Hematopoietic multipotent progenitor cell treated with erythropoietin and hydrocortisone succinate and interleukin-3 and kit ligand, for 8 days (in vitro differentiated cells): ENCODE data around the gene ZFPM1.

ENCODE experiments used
- DNase-seq: peaks from one replicate; pipeline ENCODE4 v3.0.0-alpha.2; 2015

The ZFPM1 gene

DNA sequence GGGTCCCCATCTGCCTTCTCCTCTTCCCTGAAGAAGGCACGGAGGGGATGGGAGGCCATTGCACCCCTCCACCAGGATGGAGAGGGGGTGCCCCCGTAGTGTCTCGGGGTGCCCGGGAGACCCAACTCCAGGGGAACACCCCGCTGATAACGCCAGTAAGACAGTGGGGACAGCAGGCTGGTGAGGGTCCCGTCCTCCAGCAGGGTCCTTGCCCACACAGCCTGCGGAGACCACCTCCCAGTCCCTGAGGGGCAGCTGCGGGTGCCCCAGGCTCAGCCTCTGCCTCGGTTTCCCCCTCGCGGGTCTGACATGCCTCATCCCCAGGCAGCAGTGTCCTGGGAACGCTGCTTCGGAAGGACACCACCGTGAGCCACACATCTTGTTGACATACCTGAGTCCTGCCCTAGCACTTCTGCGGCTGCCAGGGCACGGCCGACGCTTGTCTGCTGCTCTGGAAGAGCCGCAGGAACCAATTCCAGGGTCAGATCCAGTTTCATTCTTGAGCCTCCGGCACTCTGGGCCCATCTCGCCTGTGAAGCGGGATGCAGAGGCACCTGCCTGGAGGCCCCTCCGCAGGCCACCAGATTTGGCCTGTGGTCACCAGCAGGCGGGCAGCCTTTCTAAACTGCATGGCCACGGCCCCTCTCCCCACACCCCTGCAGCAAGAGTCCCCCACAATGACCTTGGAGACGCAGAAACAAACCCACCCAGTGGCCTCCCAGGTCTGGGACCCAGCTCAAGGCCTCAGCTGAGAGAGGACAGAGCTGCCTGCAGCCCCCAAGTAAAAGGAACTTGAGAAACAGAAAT lies 77.2 kb downstream of the ZFPM1 start:
- DNase-seq: no peak

DNA sequence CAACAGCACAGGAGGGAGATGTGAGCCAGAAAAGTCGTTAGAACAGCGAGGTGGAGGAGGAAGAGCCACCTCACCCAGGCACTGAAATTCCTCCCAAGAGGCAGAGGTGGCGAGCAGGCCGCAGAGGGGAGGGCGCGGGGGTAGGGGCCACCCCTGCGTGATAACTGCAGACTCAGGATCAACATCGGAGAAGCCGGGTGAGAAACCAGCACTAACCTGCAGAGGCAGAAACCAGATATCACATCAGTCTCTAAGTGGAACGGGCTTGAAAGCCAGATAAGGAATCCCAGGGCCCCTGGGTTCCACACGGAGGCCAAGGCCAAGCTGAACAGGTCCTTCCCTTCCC lies 77.8 kb downstream of the ZFPM1 start:
- DNase-seq: peak; percentile 86

DNA sequence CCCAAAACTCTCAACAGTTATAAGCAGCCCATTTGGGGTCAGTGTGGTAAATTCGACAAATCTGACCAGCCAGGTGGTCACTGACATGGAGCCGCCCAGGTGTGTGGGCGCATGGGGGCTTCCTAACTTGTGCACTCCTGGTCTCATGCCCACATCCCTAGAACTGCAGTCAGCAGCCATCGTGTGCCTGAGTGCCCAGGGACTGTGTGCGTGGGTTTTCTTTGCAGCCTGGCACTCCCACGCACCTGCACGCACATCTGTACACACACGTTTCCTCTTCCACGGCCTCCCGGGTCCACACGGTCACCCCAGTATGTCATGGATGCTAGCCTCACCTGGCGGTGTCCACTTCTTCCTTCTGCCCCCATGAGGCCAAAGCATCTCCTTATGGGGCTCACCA lies 78.3 kb downstream of the ZFPM1 start:
- DNase-seq: no peak

DNA sequence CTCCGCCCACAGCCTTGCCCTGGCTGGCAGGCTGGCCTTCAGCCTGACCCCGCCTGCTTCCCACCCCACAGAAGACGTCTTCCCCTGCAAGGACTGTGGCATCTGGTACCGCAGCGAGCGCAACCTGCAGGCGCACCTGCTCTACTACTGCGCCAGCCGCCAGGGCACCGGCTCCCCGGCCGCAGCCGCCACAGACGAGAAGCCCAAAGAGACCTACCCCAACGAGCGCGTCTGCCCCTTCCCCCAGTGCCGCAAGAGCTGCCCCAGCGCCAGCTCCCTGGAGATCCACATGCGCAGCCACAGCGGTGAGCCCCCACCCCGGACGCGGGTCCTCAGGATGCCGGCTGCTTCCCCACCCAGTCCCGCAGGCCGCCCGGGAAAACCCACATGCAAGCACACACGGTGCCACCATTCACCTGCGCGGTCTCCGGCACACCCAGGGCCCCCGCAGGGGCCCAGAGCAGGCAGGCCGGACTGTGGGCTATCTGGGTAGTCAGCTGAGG lies 78.9 kb downstream of the ZFPM1 start:
- DNase-seq: no peak

DNA sequence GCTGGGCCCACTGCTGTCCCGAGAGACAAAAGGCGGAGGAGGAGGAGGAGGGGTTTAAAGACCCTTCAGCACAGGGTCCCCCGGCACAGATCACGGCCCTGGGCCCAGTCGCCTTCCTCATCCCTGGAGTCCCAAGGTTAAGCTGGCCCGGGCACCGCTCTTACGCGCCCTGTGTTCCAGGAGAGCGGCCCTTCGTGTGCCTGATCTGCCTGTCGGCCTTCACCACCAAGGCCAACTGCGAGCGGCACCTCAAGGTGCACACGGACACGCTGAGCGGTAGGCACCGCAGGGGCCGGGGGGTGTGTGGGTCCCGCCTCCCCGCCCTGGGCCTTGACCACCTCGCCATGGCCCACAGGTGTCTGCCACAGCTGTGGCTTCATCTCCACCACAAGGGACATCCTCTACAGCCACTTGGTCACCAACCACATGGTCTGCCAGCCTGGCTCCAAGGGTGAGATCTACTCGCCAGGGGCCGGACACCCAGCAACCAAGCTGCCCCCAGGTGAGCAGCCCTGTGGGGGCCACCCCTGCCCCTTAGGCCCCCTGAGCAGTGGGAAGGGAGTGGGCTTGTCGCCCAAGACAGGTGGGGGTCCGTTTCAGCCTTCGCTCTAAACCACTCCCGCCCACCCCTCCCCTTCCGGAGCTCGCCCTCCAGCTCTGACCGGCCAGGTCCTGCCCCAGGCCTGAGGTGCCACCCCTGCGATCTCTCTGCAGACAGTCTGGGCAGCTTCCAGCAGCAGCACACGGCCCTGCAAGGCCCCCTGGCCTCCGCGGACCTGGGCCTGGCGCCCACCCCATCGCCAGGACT lies 79.6 kb downstream of the ZFPM1 start:
- DNase-seq: no peak

DNA sequence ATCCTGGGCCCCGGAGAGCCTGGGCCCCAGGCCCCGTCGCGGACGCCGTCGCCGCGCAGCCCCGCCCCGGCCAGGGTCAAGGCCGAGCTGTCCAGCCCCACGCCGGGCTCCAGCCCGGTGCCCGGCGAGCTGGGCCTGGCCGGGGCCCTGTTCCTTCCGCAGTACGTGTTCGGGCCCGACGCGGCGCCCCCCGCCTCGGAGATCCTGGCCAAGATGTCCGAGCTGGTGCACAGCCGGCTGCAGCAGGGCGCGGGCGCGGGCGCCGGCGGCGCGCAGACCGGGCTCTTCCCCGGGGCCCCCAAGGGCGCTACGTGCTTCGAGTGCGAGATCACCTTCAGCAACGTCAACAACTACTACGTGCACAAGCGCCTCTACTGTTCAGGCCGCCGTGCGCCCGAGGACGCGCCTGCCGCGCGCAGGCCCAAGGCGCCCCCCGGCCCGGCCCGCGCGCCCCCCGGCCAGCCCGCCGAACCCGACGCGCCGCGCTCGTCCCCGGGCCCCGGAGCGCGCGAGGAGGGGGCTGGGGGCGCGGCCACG lies 80.4 kb downstream of the ZFPM1 start:
- no peak for DNase-seq

DNA sequence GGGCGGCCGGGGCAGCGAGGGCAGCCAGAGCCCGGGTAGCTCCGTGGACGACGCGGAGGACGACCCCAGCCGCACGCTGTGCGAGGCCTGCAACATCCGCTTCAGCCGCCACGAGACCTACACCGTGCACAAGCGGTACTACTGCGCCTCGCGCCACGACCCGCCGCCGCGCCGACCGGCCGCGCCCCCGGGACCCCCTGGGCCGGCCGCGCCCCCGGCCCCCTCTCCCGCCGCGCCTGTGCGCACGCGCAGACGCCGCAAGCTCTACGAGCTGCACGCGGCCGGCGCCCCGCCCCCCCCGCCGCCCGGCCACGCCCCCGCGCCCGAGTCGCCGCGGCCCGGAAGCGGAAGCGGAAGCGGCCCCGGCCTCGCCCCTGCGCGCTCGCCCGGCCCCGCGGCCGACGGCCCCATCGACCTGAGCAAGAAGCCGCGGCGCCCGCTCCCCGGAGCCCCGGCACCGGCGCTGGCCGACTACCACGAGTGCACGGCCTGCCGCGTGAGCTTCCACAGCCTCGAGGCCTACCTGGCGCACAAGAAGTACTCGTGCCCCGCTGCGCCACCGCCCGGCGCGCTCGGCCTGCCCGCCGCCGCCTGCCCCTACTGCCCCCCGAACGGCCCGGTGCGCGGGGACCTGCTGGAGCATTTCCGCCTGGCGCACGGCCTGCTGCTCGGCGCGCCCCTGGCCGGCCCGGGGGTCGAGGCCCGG lies 81.0 kb downstream of the ZFPM1 start:
- peak; percentile 58 for DNase-seq

DNA sequence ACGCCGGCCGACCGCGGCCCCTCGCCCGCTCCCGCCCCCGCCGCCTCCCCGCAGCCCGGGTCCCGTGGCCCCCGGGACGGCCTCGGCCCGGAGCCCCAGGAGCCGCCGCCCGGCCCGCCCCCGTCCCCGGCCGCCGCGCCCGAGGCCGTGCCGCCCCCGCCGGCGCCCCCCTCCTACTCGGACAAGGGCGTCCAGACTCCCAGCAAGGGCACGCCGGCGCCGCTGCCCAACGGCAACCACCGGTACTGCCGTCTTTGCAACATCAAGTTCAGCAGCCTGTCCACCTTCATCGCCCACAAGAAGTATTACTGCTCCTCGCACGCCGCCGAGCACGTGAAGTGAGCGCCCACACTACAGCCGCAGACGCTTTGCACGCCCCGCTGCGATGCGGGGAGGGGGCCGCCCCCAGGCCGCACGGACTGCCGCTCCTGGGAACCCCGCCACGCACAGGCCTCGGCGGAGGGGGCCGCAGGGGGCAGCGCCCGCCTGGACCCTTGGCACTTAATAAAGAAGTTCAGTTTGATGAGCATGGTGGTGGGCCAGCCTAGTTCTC lies 81.6 kb downstream of the ZFPM1 start:
- no peak for DNase-seq

DNA sequence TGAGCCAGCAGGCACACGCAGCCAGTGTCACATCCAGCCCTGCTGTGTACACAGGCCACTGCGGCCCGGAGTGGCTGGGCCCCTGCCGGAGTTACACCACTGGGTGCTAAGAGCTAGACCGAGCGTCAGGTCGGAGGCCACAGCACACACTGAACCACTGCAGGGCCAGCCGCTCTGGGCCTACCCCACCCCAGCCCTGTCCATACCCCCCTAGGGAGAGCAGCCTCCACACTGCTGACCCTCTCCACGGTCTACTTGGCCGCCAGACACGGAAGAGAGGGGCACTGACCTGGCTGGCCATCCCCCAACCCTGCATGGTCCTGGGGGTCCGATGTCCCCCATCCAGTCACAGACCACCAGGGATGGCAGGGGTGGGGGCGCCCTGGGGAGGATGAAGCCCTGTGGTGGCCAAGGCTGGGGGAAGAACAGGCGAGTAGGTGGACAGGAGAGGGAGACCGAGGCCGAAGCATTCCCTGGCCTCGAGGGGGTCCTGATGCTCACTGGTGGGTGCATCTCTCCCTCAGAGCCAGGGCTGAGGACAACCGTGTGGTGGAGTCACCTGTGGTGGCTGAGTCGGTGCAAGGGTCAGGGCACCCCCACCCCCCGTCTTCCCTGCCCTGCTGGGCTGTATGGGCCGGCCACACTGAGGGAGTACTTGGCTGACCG lies 82.2 kb downstream of the ZFPM1 start:
- no peak for DNase-seq

DNA sequence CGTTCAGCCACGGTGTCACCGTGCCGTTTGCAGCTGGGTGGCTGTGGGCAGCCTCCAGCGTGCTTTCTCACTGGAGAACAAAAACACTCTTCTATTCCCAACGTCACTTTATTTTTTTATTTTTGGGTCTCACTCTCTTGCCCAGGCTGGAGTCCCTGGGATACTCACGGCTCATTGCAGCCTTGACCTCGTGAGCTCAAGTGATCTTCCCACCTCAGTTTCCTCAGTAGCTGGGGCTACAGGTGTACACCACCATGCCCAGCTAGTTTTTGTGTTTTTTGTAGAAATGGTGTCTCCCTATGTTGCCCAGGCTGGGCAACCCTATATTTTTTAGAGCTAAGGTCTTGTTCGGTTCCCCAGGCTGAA lies 82.8 kb downstream of the ZFPM1 start:
- no peak for DNase-seq

DNA sequence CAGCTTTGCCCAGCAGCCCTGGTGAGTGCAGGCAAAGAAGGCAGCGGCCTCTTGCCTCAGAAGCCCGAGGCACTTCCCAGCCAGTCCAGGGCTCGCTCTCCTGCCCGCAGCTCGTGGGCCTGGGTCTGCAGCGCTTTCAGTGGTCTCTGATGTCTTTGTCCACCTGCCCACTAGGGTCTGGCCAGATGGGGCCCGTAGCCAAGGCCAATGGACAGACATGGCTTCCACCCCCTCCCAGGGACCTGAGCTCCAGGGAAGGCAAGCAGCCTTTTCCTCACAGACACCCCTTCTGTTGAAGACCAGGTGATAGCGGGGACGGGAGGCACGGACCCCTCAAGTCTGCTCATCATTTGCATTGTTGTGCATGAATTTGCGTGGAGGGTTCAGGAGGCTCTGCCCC lies 83.4 kb downstream of the ZFPM1 start:
- DNase-seq: no peak

DNA sequence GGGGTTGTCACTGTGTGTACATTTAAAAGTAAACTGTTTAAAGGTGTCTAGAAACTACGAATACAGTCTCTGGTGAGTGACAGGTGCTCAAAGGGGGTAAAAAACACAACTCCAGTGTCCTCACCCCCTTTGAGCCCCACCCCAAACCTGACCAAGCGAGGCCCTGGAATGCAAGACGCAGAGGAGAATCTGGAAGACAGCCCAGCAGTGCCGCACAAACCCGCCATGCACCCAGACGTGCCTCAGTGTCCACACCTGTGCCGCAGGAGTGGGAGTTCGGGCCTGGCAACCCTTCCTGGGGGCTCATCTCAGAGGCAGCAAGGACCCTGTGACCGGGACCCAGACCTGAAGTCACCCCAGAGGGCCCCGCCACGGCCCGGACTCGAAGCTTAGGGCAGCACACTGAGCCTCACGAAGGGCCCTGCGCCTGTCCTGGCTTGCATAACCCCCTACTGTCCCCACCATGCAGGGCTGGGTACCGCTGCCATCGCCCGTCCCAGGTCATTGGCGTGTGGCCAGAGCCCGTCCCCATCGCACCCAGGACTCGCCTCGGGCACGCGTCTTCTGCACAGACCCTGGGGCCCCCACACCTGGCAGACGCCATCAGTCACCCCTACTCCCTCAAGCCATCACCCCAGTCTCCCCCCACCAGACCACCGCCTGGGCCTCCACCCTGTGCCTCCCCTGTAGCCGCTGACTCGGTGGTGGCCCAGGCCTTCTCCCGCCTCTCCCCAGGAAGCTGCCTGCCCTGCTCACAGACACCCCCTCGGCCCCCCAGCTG lies 84.1 kb downstream of the ZFPM1 start:
- peak; percentile 54 for DNase-seq

DNA sequence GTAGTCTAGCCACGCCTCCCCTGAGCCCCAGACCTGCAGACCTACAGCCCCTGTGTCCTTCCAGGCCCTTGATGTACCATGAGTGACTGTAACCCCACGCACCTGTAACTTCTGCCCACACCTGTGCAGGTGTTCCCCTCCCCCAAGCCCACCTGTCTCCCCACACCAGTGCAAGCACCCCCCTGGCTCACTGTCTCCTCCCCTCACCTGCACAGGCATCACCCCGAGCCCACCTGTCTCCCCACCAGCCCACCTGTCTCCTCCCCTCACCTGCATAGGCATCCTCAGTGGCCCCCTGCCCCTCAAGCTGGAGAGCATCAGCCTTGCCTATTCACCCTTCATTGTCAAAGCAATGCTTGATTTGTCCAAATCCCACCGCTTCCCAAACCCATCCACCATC lies 84.8 kb downstream of the ZFPM1 start:
- DNase-seq: no peak

DNA sequence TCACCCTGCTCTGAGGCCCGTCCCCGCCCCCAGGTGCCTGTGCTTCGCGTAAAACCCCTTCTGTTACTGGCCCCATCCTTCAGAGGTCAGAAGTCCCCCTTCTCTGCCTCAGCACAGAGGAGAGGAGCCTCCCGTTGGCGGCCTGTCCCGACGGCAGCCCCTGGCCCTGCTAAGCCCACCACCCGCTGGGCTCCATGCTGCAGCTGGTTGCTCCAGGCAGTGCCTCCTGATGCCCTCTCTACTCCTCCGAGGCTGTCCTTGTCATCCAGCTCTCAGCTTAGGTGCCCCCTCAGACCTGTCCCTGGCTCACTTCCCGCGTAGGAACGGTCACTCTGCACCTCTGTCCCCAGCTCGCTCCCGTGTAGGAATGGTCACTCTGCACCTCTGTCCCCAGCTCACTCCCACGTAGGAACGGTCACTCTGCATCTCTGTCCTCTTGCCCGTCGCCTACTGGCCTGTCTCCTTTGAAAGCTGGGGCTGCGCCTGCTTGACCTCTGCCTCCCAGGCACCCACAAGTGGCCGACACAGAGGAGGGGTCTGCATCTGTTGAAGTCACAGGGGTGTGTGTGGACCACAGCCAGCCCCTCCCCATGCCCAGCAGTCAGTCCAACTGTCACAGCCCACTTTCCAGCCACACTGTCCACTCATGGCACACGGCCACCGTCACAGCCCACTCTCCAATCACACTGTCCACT lies 85.4 kb downstream of the ZFPM1 start:
- no peak for DNase-seq

DNA sequence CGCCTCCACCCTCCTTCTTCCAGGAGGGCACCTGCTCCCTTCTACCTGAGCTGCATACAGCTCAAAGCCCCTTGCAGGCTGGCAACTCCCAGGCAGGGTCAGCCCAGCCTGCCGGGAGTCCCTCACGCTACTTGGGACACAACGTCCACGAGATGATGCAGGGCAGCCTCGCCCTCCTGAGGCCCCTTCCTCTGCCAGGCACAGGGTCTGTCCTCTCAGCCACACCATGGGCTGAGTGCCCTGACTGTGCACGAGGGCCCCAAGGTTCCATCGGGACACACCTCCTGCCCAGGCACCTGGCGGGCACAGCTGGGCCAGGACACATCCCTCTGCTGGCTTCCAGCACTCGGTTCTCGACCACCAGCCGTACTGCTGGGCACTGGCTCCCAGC lies 86.2 kb downstream of the ZFPM1 start:
- no peak for DNase-seq

DNA sequence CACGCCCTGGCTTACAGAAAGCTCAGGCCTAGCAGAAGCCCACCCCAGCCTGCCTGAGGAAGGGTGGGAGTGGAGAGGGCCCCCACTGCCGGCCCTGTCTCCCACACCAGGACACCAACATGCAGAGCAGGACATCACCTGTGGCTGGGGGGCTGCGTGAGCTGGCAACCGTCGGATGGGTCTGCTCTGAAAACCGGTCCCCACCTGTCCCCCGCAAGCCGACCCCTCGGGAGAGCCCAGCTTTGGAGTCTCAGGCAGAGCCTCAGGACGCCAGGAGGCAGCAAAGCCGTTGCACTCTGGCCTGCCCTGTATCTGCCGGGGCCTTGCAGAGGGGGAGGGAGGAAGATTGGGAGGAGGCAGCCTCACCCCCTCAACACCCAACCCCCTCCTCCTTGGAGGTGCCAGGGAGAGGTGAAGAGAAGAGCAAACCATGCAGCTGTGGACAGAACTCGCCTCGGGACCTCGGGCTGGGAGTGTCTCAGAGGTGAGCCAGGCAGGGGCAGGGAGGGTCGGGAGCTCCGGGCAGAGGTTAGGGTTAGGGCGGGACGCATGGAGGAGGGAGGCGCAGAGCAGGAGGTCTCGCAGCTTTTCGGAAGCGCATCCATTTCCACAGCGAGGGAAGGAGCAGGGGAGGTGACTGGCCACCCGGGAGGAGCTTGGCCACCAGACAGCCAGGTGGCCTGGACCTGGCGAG lies 86.7 kb downstream of the ZFPM1 start:
- no peak for DNase-seq

DNA sequence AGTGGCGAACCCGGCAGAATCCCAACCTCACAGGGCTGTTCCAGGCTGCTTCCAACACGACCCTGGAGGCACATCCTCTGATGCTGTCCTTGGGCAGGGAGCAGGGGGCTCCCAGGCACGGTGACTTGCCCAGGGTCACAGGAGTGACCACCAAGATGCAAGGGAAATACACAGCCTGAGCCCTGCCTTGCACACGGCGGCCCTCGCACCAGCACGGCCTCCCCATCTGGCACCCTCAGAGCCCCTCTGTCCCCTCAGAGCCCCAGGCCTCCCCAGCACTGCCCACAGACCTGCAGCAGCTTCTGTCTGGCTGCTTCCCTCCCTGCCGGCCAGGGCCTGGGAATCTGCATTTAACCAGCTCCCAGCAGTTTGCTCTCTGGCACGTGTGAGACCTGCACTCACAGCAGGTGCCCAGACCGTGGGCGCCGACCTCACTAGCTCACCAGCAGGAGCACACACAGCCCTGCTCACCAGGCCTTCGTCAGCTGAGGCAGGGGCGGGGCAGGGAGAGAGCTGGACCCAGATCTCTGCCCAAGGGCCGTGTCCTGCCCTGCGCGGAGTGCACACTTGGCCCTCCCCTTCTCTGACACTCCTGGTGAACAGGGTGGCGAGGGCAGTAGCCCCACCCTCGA lies 87.4 kb downstream of the ZFPM1 start:
- DNase-seq: no peak

DNA sequence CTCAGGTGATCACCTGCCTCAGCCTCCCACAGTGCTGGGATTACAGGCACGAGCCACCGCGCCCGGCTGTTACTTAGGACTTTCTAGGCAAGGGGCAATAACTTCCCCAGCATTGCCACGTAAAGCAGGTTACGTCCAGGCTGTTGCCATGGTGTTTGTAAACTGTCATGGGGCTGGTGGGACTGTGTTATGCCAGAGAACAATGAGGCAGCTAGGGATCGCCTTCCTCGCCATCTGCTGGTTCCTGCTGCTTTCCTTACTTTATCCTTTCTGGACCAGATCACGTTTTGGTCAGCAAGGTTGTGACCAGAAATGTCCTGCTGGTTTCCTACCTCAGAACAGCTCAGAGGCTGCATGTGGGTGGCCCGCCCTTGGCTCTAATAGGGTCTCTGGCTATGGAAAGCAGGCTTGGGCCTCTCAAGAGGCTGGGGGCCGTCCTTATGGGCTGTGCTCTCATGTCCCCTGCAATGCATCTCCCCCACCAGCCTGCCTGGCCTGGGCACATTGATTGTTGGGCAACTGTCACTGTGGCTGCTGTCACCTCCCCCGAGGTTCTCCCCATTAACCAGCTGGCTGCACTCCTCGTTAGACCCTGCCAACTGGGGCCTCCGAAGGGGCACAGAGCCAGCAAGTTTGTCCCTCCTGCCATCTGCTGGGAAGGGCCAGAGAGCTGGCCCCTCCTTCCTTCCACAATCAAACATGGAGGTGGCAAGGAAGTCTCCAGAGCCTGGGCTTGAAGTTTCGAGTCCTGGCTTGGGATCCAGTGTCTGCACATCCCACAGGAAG lies 88.9 kb downstream of the ZFPM1 start:
- no peak for DNase-seq

DNA sequence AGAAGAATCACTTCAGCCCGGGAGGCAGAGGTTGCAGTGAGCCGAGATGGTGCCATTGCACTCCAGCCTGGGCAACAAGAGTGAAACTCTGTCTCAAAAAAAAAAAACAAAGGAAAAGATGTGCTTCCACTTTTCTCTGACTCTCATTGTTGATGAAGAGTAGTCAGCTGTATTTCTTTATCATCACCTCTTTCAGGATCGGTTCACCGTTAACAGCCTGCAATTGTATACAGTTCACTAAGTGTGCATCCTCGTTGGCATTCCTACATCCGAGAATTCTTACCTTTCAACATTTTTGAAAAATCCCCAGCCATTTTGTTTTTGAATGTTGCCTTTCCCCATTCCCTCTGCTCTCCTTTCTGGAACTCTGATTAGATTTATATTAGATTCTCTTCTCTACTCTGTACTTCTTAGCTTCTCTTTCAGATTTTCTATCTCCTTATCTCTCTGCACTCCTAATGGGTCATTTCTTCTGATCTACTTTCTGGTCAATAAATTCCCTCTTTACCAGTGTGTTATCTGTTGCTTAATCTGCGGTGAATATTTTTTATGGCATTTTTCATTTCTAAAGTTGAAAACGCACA lies 90.2 kb downstream of the ZFPM1 start:
- no peak for DNase-seq
